Fibroblast of lung (primary cell): ENCODE data around the gene NFIC. TPM values are rescaled to one million over a fixed set of nuclear protein-coding genes. Genes with fewer than 3 reads are reported as not detected.
"Not testable (repeated sequence)": the region's sequence is repeated elsewhere in the genome, so short reads cannot be mapped to it uniquely, and the experiment has no call there.

ENCODE experiments used
- DNase-seq, 2 donors: peaks; one replicate each; pipeline versions ENCODE4 v3.0.0 to v3.0.0-alpha.2; 2010; ENCODE audit warnings: low read depth in 2 of 2
- H2AFZ ChIP-seq: 2 replicates; pipeline ENCODE4 v1.5.1; 2012; ENCODE audit warnings: low read length, control low read depth, inconsistent platforms
- H3K27ac ChIP-seq: 2 replicates; pipeline ENCODE4 v1.5.1; 2011; ENCODE audit warnings: low read length, control low read depth; ENCODE audit not compliant: insufficient read depth
- H3K27me3 ChIP-seq: 2 replicates; pipeline ENCODE4 v1.5.1; 2011; ENCODE audit warnings: mild to moderate bottlenecking, low read length; ENCODE audit not compliant: control insufficient read depth, insufficient read depth
- H3K36me3 ChIP-seq: 2 replicates; pipeline ENCODE4 v1.5.1; 2011; ENCODE audit warnings: low read length; ENCODE audit not compliant: control insufficient read depth, insufficient read depth
- H3K4me1 ChIP-seq: 2 replicates; pipeline ENCODE4 v1.5.1; 2011; ENCODE audit warnings: low read length; ENCODE audit not compliant: control insufficient read depth, insufficient read depth; ENCODE audit errors: extremely low read depth
- H3K4me2 ChIP-seq: 2 replicates; pipeline ENCODE4 v1.5.1; 2011; ENCODE audit warnings: low read length, control low read depth; ENCODE audit not compliant: insufficient read depth; ENCODE audit errors: extremely low read depth
- H3K4me3 ChIP-seq, 4 experiments: fragments of 200-600 bp in 1 of 4; sonication (generic) in 1 of 4; replicated peaks in 1 of 4; 2 replicates each; pipeline ENCODE4 v1.5.1; 2011 to 2016; ENCODE audit warnings: low read length in 4 of 4, low read depth in 3 of 4, mild to moderate bottlenecking in 3 of 4, control low read depth in 2 of 4, inconsistent platforms in 1 of 4, mixed read lengths in 1 of 4; ENCODE audit not compliant: insufficient read depth in 1 of 4; ENCODE audit errors: control extremely low read depth in 1 of 4
- H3K79me2 ChIP-seq: 2 replicates; pipeline ENCODE4 v1.5.1; 2012; ENCODE audit warnings: mild to moderate bottlenecking, low read length, inconsistent platforms; ENCODE audit not compliant: control insufficient read depth, insufficient read depth
- H3K9ac ChIP-seq: 2 replicates; pipeline ENCODE4 v1.5.1; 2011; ENCODE audit warnings: mild to moderate bottlenecking, low read length, control low read depth; ENCODE audit not compliant: insufficient read depth
- H3K9me3 ChIP-seq: 2 replicates; pipeline ENCODE4 v1.5.1; 2012; ENCODE audit warnings: low read depth, low read length; ENCODE audit not compliant: control insufficient read depth, insufficient read depth
- H4K20me1 ChIP-seq: 2 replicates; pipeline ENCODE4 v1.5.1; 2011; ENCODE audit warnings: low read length; ENCODE audit not compliant: control insufficient read depth, insufficient read depth; ENCODE audit errors: extremely low read depth
- CTCF ChIP-seq, 2 donors: IDR thresholded peaks in 1 of 2; conservative IDR thresholded peaks in 1 of 2; 1 replicate in 1 of 2; 2 replicates in 1 of 2; pipeline ENCODE4 v1.5.1; 2011 to 2012; ENCODE audit warnings: low read length in 2 of 2, control low read depth in 1 of 2, inconsistent platforms in 1 of 2, low read depth in 1 of 2, mild to moderate bottlenecking in 1 of 2
- EZH2 ChIP-seq: IDR thresholded peaks from 2 replicates; pipeline ENCODE4 v1.5.1; 2012; ENCODE audit warnings: low read length, control low read depth, mild to moderate bottlenecking; ENCODE audit errors: missing control alignments
- polyA plus RNA-seq, 2 donors: library from polyadenylated mRNA; depleted of rRNA in 1 of 2; stranded (reverse) in 1 of 2; unstranded in 1 of 2; fragments of >200 nt; gene quantifications; 2 replicates each; pipeline ENCODE4 v1.2.1, GENCODE V29; 2011 to 2012; ENCODE audit warnings: missing spikeins in 1 of 2
- total RNA-seq: library from RNA; depleted of rRNA; stranded (reverse); fragments of >200 nt; gene quantifications from 2 replicates; pipeline ENCODE4 v1.2.1, GENCODE V29; 2014

Gene NFIC
- total and polyA plus RNA-seq, 2 donors (not counting 1 experiment from before 2014, with no cell fraction given) = 7.9 to 66.4 TPM

- no peaks in the 10 kb centered on the region for H3K79me2 ChIP-seq
- peaks cover 25% of the 10 kb centered on the region for H3K4me1 ChIP-seq
- no peak overlapping the region for H2AFZ ChIP-seq
- TF ChIP-seq CTCF (conservative IDR thresholded peaks at IDR 0.05 in 1 of 2, IDR thresholded peaks at IDR 0.05 in 1 of 2; ENCODE audit: low read depth in 1 of 2, low read length in 2 of 2) = no peak
- no peak for TF ChIP-seq EZH2
- no peak for DNase-seq
- H3K36me3 ChIP-seq = no peaks in the 10 kb centered on the region
- H3K4me2 ChIP-seq = no peak overlapping the region
- H3K27ac ChIP-seq = no peak overlapping the region
- no peak overlapping the region for H3K4me3 ChIP-seq
- H3K27me3 ChIP-seq = no peaks in the 10 kb centered on the region
- no peak overlapping the region for H3K9ac ChIP-seq
- no peaks in the 10 kb centered on the region for H4K20me1 ChIP-seq
- H3K9me3 ChIP-seq = no peaks in the 10 kb centered on the region
These were observed 26.0 kb upstream of the NFIC start for GRCh38 chr19:3340340-3340739.

GRCh38 chr19:3342246-3342645 lies 24.1 kb upstream of the NFIC start:
- no peak for DNase-seq
- no peak overlapping the region for H3K4me2 ChIP-seq
- no peaks in the 10 kb centered on the region for H3K79me2 ChIP-seq
- H3K27me3 ChIP-seq = no peaks in the 10 kb centered on the region
- no peaks in the 10 kb centered on the region for H4K20me1 ChIP-seq
- no peak for TF ChIP-seq CTCF (conservative IDR thresholded peaks at IDR 0.05 in 1 of 2, IDR thresholded peaks at IDR 0.05 in 1 of 2; ENCODE audit: low read depth in 1 of 2, low read length in 2 of 2)
- TF ChIP-seq EZH2 = no peak
- H3K9ac ChIP-seq = no peak overlapping the region
- no peak overlapping the region for H2AFZ ChIP-seq
- H3K4me1 ChIP-seq = peaks cover 18% of the 10 kb centered on the region
- H3K4me3 ChIP-seq = no peak overlapping the region
- H3K36me3 ChIP-seq = no peaks in the 10 kb centered on the region
- no peak overlapping the region for H3K27ac ChIP-seq
- H3K9me3 ChIP-seq = no peaks in the 10 kb centered on the region

- Histone ChIP-seq H3K27ac (peak overlapping the region; percentile 6), H3K4me1 (peaks cover 14% of the 10 kb centered on the region)
- H3K4me3 ChIP-seq, DNase-seq, H3K9me3 ChIP-seq, H4K20me1 ChIP-seq, H2AFZ ChIP-seq, H3K9ac ChIP-seq, H3K4me2 ChIP-seq, H3K79me2 ChIP-seq, H3K27me3 ChIP-seq, H3K36me3 ChIP-seq: not testable (repeated sequence)
These were observed 23.4 kb upstream of the NFIC start for GRCh38 chr19:3342962-3343361.
